Body of pancreas (tissue), 4 donors: ENCODE results near the gene INSIG2.

ENCODE experiments used
- POLR2A ChIP-seq, 3 donors: fragments of 450-650 bp; IDR thresholded peaks; one replicate each; pipeline ENCODE4 v1.6.1; 2016; ENCODE audit warnings: antibody characterized with exemption in 3 of 3, mild to moderate bottlenecking in 2 of 3
- TF ChIP-seq, protein P1 (sequence below), 7 experiments: fragments of 450-650 bp in 4 of 7; fragments of 200-600 bp in 3 of 7; sonication (generic) in 3 of 7; IDR thresholded peaks; one replicate each; pipeline ENCODE4 v1.5.1; 2016 to 2019; ENCODE audit warnings: antibody characterized with exemption in 7 of 7

DNA sequence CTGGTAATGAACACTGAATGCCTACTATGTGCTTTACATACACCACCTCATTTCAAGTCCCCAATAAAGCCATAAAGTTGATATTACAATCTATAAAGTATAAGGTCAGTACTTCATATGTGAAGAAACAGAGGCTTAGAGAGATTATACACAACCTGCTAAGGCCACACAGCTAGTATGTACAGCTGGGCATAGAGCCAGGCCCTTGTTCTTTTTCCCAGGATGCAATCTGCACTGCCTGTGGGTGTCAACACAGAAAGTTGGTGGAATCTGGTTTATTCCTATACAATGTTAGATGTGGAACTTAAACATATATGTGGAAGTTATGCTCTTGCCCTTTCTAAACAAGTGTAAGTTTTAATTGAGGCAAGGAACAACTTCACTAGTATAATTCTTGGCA is 32.8 kb downstream of the INSIG2 start:
- TF ChIP-seq, protein P1, sequence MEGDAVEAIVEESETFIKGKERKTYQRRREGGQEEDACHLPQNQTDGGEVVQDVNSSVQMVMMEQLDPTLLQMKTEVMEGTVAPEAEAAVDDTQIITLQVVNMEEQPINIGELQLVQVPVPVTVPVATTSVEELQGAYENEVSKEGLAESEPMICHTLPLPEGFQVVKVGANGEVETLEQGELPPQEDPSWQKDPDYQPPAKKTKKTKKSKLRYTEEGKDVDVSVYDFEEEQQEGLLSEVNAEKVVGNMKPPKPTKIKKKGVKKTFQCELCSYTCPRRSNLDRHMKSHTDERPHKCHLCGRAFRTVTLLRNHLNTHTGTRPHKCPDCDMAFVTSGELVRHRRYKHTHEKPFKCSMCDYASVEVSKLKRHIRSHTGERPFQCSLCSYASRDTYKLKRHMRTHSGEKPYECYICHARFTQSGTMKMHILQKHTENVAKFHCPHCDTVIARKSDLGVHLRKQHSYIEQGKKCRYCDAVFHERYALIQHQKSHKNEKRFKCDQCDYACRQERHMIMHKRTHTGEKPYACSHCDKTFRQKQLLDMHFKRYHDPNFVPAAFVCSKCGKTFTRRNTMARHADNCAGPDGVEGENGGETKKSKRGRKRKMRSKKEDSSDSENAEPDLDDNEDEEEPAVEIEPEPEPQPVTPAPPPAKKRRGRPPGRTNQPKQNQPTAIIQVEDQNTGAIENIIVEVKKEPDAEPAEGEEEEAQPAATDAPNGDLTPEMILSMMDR (IDR thresholded peaks at IDR 0.05) = no peak
- no peak for TF ChIP-seq POLR2A (IDR thresholded peaks at IDR 0.05)
